NCI-H2227 (cell line): ENCODE data around the gene SBF1.
"Not testable (repeated sequence)": the region's sequence is repeated elsewhere in the genome, so short reads cannot be mapped to it uniquely, and the experiment has no call there.

Experiments used
- DNase-seq: peaks from one replicate; lab custom pipeline; 2025; ENCODE audit not compliant: unreplicated experiment; lab: John Stamatoyannopoulos, UW

SBF1 gene

DNA sequence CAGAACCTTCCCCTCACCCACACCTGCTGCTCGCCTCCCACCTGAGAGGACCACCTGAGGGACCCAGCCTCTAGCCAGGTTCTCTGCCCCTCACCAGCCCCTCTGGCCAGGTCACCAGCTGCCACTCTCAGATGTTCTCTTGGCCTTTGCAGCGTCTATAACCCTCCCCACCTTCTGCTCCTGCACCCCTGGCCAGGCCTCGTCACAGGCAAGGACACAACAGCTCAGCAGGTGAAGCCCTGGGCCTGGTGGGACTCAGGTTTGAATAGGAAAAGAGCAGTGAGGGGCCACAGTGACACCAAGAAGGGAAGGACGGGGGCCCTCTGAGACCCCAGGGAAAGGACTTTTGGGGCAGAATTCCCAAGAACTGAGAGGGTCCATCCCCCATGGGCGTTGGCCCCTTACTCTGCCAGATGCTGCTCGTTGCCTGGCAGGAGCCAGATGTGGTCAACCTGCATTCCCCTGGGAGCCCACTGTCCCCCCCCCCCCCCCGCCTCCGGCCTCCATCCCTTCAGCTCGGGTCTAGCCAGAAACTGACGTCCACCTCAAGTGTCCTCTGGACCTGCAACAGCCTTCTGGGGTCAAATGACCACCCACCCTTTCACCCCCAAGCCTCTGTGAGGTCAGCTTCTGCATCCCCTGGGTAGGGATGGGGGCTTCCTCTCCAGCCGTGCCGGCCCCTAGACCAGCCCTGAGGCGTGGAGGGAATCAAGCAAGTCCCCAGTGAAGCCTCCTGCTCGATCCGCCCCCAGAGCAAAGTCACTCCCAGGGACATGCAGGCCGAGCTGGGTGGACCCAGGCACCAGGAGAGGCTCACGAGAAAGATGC lies 28.7 kb downstream of the SBF1 start:
- no peak for DNase-seq

DNA sequence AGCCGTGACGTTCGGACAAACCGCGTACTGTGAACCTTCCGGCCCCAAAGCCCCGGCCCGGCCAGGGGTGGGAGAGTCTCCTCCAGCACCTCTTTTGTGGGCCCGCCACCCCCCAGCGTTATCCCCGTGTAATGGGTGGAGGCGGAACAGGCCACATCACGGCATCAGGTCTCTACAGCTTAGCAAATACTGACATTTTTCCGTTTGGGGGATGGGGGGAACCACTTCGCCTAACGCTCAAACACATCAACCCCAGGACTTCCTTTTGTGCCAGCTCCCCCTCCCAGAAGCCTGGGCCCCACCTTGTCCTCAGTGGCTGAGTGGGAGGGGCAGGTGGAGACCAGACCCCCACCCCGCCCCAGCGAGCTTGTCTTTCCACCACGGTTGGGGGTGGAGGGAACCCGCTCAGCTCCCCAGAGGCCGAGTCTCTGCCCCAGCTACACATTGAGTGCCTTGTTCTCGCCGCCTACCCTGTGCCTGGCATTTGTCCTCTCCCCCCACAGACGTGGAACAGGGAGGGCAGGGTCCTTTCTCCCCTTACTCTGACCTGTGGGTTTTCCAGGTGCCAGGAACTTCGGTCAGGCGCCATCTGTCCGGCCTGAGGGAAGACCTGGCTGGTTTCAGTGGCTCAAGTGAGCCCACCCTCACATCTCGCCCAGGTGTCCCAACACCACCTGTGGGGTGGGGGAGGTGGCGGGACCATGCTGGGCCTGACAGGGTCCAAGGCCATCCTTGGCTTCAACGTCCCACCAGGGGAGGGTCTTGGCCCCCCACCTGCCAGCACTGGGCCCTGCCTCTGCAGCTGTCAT lies 29.6 kb downstream of the SBF1 start:
- no peak for DNase-seq

DNA sequence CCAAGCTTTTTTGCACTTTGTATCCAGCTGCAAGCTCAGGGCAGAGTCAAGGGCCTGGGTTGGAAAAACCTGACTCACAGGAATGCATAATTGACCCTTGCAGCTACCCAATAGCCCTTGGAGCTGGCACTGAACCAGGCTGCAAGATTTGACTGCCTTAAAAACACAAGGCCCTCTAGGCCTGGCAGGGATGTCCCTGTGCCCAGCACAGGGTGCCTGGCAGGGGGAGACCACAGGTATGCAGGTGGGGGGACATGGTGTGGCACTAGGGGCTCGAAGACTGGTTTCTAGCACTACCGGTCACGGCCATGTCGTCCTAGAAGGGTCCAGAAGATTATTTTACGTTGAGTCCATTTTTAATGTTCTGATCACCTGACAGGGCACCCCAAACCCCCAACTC lies 30.2 kb downstream of the SBF1 start:
- DNase-seq = no peak

DNA sequence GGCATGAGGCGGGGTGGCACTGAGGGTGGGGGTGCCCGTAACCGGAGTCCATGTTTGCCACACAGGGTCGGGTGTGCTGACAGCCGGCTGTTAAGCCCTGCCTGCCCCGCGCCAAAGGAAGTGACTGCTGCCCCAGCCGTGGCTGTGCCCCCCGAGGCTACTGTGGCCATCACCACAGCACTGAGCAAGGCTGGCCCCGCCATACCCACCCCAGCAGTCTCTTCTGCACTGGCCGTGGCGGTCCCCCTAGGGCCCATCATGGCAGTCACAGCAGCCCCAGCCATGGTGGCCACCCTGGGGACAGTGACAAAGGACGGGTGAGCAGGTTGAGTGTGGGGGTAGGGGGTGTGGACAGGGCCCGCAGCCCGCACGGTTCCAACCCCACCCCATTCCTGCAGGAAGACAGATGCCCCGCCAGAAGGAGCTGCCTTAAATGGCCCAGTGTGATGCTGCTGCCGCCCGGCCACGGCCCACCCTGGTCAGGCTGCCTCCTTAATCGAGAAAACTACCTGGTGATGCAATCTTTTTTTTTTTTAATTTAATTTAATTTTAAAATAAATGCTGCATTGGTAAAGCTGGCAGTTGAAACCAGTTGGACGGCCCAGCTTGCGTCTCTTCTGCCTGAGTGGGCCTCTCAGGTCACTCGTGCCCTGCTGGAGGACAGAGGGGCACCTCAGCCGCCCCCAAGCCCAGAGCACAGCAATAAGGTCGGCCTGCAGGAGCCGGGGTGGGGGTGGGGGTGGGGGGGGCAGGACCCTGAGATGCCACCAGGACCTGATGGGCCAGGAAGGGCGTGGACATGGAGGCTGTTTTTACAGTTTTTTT lies 30.8 kb downstream of the SBF1 start:
- DNase-seq = no peak

DNA sequence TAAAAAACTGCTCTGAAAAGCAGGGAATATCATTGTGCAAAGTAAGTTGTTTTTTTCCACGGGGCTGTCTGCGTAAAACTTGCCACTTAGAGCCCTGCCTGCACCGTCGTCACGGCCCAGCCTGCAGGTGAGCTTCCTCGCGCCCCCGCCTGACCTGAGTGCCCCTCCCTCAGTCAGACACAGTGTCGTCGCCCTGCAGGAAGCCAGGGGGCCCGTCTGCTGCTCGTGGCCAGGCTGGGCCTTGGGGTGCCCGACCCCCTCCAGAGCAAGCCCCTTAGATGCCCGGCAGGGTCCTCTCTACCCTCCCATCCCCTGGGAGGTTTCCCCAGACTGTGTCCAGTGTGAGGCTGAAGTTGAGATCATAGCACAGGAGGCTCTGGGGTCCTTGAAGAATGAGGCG lies 31.6 kb downstream of the SBF1 start:
- no peak for DNase-seq

DNA sequence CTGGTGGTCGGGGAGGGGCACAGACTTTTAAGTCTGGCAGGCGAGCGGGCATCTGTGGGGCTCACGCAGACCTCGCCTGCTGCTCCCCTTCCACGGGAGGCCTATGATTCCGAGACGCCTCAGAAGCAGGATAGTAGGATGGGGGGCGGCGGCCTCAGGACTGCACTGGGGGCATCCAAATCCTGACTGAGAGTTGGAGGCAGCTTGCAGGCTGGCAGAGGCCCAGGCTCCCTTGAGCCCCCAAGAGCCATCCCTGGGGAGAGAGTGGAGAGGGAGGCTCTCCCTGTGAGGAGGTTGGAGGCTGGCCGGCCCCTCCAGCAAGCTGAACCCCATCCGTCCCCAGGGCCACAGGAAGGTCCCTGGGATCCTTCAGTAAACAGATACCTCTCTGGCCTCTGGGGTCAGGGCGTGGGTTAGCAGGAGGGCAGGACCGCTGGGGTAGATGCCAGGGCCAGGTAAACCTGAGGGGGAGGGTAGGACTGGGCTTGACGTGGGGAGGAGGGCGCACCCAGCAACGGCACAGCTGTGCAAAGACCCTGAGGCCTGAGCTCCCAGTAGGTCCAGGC lies 33.3 kb downstream of the SBF1 start:
- no peak for DNase-seq

DNA sequence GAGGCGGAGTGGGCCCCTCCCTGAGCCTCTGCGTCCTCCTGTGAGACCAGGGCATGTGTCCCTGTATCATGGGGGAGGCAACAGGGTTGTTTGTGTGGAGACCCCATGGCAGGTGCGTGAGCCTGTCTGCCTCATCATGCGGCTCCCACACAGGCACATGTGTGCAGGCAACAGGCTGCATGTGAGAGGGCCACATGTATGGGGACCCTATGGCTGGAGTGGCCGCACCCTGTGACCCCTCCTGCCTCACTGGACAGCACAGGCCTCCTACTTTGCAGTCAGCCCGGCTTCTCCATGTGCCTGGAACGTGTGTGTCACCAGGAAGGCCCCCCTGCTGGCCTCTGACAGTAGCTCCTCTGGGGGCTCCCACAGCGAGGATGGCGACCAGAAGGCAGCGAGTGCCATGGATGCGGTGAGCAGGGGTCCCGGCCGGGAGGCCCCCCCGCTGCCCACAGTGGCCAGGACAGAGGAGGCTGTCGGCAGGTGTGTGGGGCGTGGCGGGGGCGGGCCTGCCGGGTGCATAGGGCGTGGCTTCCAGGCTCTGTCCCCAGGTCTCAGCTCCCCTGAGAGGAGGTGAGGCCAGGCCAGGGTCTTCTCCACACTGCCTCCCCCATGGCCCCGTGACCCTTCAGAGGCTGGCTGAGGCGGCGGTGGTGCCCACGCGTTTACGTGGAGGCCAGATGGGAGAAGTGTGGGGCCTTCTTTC lies 34.1 kb downstream of the SBF1 start:
- no peak for DNase-seq

DNA sequence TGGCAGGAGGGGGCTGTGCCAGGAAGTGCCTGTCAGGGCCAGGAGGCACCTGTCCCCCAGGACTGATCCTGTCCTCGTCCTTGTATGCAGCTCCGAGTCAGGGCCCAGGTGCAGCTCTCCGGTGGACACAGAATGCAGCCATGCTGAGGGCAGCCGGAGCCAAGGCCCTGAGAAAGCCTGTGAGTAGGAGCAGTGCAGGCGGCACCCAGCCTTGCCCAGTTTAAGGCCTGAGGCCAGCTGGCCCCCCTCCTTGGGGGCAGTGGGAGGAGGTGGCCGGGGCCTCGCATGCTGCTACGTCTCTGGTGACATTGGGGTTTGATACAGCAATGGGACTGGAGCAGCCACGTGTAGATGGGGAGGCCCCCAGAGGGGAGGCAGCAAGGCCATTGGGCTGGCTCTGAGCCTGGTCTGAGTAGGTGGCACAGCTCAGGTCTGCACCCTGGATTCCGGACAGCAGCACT lies 34.9 kb downstream of the SBF1 start:
- DNase-seq = no peak

DNA sequence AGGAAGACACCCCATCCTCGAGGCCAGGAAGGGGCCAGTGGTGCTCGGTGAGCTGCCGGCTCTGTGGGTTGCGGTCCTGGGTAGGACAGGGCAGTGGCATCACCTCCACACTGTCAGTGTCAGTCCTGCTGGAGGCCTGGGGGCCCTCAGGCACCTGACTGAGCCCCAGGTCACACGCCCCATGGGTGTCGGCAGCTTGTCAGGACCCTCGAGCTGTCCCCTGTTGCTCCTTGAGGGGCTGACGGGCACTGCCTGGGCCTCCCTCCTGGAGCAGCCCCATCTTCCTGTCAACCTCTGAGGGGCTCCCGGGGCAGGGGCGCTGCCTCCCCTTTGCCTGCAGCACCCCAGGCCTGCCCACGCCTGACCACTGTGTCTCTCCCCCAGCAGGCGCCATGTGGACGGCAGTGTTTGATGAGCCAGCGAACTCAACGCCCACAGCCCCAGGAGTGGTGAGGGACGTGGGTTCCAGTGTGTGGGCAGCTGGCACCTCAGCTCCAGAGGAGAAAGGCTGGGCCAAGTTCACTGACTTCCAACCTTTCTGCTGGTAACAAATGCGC lies 35.4 kb downstream of the SBF1 start:
- no peak for DNase-seq

DNA sequence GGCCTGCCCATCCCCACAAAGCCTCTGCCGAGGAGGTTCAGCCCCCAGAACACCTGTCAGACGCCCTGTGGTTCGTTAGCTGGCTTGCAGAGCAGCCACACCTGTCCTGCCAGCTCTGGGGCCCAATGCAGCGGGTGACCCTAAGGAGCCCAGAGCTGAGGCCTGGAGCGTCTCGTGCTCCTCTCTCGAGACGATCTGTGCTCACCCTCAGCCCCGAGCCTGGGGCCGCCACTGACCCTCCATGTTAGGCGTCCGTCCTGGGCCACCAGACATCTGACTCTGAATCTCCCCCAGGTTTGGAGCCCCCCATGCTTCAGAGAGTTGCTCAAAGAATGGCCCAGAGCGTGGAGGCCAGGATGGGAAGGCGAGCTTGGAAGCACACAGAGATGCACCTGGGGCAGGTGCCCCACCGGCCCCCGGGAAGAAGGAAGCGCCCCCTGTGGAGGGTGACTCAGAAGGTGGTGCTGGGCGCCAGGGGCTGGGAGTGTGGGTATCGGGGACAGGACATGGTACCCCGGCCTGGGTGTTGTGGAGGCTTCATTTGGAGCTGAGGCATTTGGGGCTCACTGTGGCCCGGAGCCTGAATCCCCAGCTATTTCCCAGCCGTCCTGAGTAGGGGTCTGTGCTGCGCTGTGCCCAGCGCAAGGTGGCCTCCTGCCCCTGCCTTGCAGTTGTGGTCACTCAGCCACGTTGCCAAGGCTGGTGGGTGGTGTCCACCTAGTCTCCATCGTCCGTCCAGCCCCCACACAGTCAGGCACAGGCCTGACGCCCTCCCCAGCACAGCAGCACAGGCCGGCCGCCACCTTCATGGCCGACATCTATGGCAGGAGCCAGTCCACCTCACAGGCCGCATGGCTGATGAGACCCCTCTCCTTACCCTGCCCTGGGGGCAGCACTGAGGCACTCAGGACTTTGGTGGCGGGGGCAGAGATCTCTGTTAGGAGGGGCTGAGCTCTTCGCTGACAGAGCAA lies 36.2 kb downstream of the SBF1 start:
- DNase-seq = no peak

DNA sequence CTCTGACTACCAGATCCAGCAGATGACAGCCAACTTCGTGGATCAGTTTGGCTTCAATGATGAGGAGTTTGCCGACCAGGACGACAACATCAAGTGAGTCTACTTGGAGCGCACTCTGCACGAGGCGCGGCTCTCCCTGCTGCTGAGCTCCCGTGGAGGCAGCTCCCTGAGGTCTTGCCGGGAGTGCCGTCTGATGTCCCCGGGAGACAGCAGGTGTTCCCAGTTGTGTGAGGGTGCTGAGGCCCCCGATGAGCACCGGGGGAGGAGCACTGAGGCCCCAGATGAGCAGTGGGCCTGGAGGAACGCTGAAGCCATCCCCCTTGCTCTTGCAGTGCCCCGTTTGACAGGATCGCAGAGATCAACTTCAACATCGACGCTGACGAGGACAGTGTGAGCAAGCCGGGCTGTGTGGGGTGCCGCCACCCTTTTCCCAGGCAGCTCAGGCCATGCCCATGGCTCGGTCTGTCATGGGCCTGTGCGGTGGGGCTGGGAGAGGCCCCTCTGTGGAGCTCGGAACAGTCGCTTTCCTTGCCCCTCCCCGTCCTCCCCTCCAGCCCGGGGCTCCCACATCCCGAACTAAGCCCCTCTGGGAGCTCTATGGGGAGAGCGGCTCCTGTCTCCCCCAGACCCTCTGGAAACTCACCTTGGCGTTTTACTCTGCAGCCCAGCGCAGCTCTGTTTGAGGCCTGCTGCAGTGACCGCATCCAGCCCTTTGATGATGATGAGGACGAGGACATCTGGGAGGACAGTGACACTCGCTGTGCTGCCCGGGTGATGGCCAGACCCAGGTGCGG lies 37.1 kb downstream of the SBF1 start:
- DNase-seq = no peak

DNA sequence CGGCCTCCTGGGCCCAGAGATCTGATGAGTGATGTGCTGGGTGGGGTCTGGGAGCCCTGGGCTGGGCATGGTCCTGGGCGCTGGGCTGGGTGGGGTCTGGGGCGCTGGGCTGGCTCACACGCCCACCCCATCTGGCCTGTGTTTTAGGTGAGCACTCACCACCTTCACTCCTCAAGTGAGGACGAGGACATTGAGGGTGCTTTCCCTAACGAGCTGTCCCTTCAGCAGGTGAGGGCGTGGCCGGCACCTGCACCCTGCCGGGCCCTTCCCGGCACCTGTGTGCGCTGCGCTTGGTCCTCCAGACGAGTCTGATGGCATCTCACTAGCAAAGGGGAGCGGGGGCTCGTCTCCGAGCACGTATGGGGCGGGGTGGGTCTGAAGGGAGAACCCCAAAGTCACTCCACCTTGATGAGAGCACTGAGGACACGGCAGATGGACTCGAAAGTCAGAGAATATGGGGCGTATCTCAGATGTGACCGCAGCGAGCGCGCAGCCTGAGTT lies 37.9 kb downstream of the SBF1 start:
- DNase-seq = no peak

DNA sequence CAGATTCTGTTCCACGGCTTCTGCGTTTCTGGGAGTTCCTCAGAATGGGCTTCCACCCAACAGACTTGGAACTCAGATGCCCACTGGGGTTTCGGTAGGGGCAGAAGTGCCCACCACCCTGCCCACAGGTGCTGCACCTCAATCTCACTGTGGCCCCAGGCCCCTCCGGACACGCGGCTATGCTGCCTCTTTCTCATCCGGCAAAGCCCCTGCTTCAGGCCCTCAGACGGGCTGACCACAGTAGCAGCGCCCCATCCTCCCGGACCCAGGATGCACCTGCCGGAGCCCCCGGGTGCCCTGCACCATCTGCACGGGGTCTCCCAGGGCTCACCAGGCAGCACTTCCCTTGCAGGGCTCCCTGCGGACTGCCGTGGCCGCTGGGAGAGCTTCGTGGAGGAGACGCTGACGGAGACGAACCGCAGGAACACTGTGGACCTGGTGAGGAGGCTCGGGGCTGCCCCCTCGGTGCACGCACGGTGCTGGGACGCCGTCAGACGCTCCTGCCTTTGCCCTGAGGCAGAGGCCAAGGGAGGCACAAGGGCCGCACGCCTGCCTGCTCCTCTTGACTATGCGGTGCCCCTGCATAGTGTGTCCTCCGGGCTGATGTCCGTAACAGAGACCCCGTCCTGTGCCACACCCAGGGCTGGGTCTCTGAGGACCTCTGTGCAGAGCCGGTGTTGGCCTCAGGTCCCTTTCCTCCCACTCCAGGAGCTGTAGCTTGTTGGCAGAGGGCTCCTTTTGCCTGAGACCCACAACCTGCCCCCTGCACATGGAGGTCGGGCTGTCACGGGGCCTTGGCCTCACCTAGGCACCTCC lies 38.6 kb downstream of the SBF1 start:
- DNase-seq = no peak

DNA sequence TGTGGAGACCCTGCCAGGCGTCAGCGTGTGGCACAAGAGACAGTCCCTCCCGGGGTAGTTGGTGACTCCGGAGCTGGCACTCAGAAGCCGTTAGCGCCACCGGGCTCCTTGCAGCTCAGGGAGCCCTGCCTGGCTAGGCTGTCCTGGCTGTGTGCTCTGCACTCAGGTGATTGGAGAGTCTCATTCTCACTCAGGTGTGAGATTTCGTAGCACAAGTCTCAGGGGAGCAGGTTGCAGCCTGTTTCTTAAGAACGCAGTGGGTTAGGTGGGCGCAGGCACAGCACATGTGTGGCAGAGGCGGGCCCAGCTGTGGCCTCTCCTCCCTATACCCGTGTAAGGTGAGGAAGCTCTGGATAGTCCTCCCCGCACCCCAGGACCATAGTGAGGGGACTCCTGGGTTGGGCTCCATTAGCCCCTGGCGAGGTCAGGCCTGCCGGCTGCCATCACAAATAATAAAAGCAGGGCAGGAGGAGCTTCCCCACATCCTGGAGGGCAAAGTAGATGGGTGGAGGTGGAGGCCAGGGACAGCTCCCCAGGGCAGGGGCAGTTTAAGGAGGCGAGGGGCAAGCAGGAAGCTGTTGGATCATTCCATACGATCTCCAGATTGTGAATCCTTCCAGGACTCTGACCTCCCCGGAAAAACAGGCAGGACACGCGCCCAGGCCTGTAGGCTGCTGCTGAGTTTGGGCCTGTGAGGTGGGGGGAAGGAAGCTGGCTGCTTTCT lies 39.4 kb downstream of the SBF1 start:
- no peak for DNase-seq

DNA sequence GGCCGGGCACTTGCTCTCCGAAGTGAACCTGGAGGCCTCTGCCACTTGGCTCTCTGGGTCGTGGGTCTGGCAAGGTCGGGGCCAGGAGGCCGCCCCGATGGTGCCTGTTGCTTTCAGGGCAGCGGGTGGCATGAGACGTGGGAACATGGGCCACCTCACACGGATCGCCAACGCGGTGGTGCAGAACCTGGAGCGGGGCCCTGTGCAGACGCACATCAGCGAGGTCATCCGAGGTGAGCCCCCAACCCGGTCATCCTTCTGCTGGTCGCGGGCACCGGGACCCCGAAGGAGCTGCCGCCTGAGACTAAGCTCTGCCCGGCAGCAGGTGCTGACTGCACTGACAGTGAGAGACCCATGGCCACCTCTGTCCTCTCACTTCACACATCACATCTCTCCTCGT lies 40.0 kb downstream of the SBF1 start:
- no peak for DNase-seq

DNA sequence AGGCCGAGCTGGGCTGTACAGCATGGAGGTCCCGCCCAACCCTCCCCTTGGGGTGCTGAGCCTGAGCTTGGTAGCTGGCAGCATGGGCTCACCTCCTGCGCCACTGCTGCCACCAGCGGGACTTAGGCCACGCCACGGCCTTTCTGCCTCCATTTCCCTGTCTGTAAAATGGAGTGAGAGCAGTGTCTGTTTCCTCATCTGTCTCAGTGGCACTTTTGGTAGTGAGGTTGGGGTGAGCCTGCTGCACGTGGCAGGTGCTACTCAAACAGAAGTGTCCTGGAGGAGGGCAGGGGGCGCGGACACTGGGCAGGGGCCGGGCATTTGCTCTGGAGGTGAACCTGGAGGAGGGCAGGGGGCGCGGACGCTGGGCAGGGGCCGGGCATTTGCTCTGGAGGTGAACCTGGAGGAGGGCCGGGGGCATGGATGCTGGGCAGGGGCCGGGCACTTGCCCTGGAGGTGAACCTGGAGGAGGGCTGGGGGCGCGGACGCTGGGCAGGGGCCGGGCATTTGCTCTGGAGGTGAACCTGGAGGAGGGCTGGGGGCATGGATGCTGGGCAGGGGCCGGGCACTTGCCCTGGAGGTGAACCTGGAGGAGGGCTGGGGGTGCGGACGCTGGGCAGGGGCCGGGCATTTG lies 41.8 kb downstream of the SBF1 start:
- not testable (repeated sequence) for DNase-seq
